ENCODE results near the gene M6PR.

M6PR gene

GRCh38 chr12:8947737-8948136, 1.7 kb downstream of the M6PR start:
- no peak for TF ChIP-seq GLIS3 (CRISPR knock-in tag; IDR thresholded peaks at IDR 0.05)
- TF ChIP-seq ZNF70 (CRISPR knock-in tag; IDR thresholded peaks at IDR 0.05) = no peak
- TF ChIP-seq TCF4 (CRISPR knock-in tag; IDR thresholded peaks at IDR 0.05; ENCODE audit: borderline replicate concordance) = no peak
- TF ChIP-seq TSHZ2 (CRISPR knock-in tag; IDR thresholded peaks at IDR 0.05) = no peak
- TF ChIP-seq ZNF565 (CRISPR knock-in tag; conservative IDR thresholded peaks at IDR 0.05; ENCODE audit: low read depth) = no peak
- TF ChIP-seq SNAI2 (CRISPR knock-in tag; IDR thresholded peaks at IDR 0.05) = no peak
- no peak for TF ChIP-seq ARNTL (CRISPR knock-in tag; IDR thresholded peaks at IDR 0.05; ENCODE audit: borderline replicate concordance, low read depth)
- TF ChIP-seq ESRRG (CRISPR knock-in tag; IDR thresholded peaks at IDR 0.05) = no peak
- no peak for TF ChIP-seq TOX (CRISPR knock-in tag; IDR thresholded peaks at IDR 0.05; ENCODE audit: borderline replicate concordance)
- no peak for TF ChIP-seq RARB (CRISPR knock-in tag; IDR thresholded peaks at IDR 0.05)
- ATAC-seq = no peak

GRCh38 chr12:8946733-8947132, 2.7 kb downstream of the M6PR start:
- no peak for ATAC-seq
- TF ChIP-seq ZNF70 (CRISPR knock-in tag; IDR thresholded peaks at IDR 0.05) = no peak
- no peak for TF ChIP-seq TSHZ2 (CRISPR knock-in tag; IDR thresholded peaks at IDR 0.05)
- no peak for TF ChIP-seq CSRNP3 (CRISPR knock-in tag; IDR thresholded peaks at IDR 0.05)
- no peak for TF ChIP-seq PATZ1 (CRISPR knock-in tag; IDR thresholded peaks at IDR 0.05; ENCODE audit: borderline replicate concordance)
- no peak for TF ChIP-seq BACH2 (CRISPR knock-in tag; IDR thresholded peaks at IDR 0.05; ENCODE audit: borderline replicate concordance)
- TF ChIP-seq ZC3H10 (CRISPR knock-in tag; IDR thresholded peaks at IDR 0.05) = no peak
- TF ChIP-seq POU6F1 (CRISPR knock-in tag; IDR thresholded peaks at IDR 0.05; ENCODE audit: borderline replicate concordance, low read depth) = no peak
- TF ChIP-seq ZFP30 (CRISPR knock-in tag; IDR thresholded peaks at IDR 0.05) = no peak

- ATAC-seq = no peak
- TF ChIP-seq OSR1 (CRISPR knock-in tag; IDR thresholded peaks at IDR 0.05) (no peak), RARB (CRISPR knock-in tag; IDR thresholded peaks at IDR 0.05) (no peak), ZNF70 (CRISPR knock-in tag; IDR thresholded peaks at IDR 0.05) (no peak), BACH2 (CRISPR knock-in tag; IDR thresholded peaks at IDR 0.05; ENCODE audit: borderline replicate concordance) (no peak), PPARA (CRISPR knock-in tag; IDR thresholded peaks at IDR 0.05; ENCODE audit: borderline replicate concordance) (no peak), TCF4 (CRISPR knock-in tag; IDR thresholded peaks at IDR 0.05; ENCODE audit: borderline replicate concordance) (no peak), ZNF8 (CRISPR knock-in tag; IDR thresholded peaks at IDR 0.05) (no peak), TSHZ2 (CRISPR knock-in tag; IDR thresholded peaks at IDR 0.05) (no peak)
These were observed 5.8 kb downstream of the M6PR start for GRCh38 chr12:8943565-8944186.
